ENCODE measurements around the gene CD99L2. TPM values are rescaled to one million over a fixed set of nuclear protein-coding genes. Genes with fewer than 3 reads are reported as not detected.

Gene CD99L2
- total and polyA plus RNA-seq, 2 of the 8 experiments (the other 6 are each of a cell fraction or from before 2014, with no cell fraction given): 8.0 to 8.5 TPM

DNA sequence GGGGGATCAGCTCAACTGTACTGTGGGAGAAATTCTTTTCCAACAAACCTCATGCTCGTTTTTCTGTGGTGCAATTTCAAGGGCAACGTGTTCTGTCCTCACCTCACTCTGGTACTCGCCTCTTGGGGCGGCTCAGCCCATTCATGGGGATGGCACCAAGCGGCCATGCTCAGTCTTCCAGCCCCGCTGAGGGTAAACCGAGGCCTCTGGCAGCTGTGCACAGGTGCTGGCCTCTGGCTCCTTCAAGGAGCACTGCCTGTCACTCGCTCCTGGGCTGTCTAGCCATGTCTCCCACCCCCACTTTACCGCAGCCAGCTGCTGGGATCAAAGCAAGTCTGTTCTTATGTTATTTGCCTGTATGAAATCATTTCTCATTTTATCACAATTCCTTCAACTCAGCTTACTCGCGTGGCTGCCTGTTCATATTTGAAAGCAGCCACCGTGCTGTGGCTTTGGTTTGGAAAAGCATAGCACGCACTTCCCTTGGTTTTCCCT lies 135.1 kb downstream of the CD99L2 start:
- peaks cover 0 to 6% (median 0%) of the 10 kb centered on the region in 4 experiments; a peak in 1 of 8 replicates for H3K36me3 ChIP-seq (ENCODE audit: control insufficient read depth in 2 of 4, insufficient read depth in 4 of 4, low read length in 3 of 4)
- CTCF ChIA-PET (ENCODE audit: partially characterized antibody): interaction anchor here (0.7 to 3.1 kb wide), 2 partner anchors 257 to 319 kb away, joined by 3 to 11 read pairs; no protein-coding TSS in a partner anchor
- no peak overlapping the region for H3K4me2 ChIP-seq (ENCODE audit: insufficient read depth in 1 of 2, low read depth in 2 of 2, low read length in 2 of 2)
- H3K14ac ChIP-seq (ENCODE audit: insufficient read length): no peak overlapping the region
- DNase-seq (ENCODE audit: low read depth in 1 of 2, low spot score in 2 of 2) (no peak), FAIRE-seq (no peak)
- WGBS, 2 experiments (ENCODE audit: extremely low coverage in 1 of 2, insufficient coverage in 1 of 2, insufficient read length in 1 of 2, insufficient replicate concordance in 2 of 2, low coverage in 1 of 2, low lambda C conversion rate in 2 of 2, missing lambda C conversion rate in 1 of 2): 92% methylated on average over 11 of the region's 13 CpGs; no CpG with 5 or more reads in 1 of the 2 experiments
- H2BK12ac ChIP-seq (ENCODE audit: low read depth, low read length): no peak overlapping the region
- no peak overlapping the region for H2BK20ac ChIP-seq (ENCODE audit: low read length)
- no peak overlapping the region for H2BK5ac ChIP-seq (ENCODE audit: low read depth, low read length)
- H3K23ac ChIP-seq (ENCODE audit: insufficient read length): no peak overlapping the region
- H4K8ac ChIP-seq (ENCODE audit: extremely low read depth, insufficient read depth, low read length): no peak overlapping the region
- no peak overlapping the region for H4K5ac ChIP-seq (ENCODE audit: insufficient read length, low read depth, low read length)
- H3K79me1 ChIP-seq (ENCODE audit: low read depth, low read length): no peaks in the 10 kb centered on the region
- H3K18ac ChIP-seq (ENCODE audit: extremely low read depth, low read length): no peak overlapping the region
- no peak overlapping the region for H3K9ac ChIP-seq (replicated peaks in 1 of 4; ENCODE audit: extremely low read depth in 1 of 4, low read depth in 3 of 4, low read length in 3 of 4)
- peaks cover 0 to 12% (median 3%) of the 10 kb centered on the region in 4 experiments; a peak in 4 of 7 replicates for H3K4me1 ChIP-seq (replicated peaks in 1 of 4; ENCODE audit: control insufficient read depth in 3 of 4, insufficient read depth in 4 of 4, low read length in 3 of 4)
- no peaks in the 10 kb centered on the region for H3K79me2 ChIP-seq (ENCODE audit: control insufficient read depth in 1 of 2, insufficient read depth in 2 of 2, low read length in 2 of 2)
- H2BK15ac ChIP-seq (ENCODE audit: low read length): no peak overlapping the region
- H3K27ac ChIP-seq (ENCODE audit: low read depth, low read length): no peak overlapping the region
- no peak overlapping the region for H2BK120ac ChIP-seq (replicated peaks; ENCODE audit: low read depth, low read length)
- no peak overlapping the region for H2AFZ ChIP-seq (ENCODE audit: low read length)
- no peak overlapping the region for H2AK5ac ChIP-seq (ENCODE audit: low read depth, low read length)
- no peaks in the 10 kb centered on the region for H3K9me3 ChIP-seq (ENCODE audit: insufficient read depth in 2 of 2, low read depth in 1 of 2, low read length in 1 of 2)
- no peak overlapping the region for H3K56ac ChIP-seq (replicated peaks; ENCODE audit: insufficient read length, low read depth, low read length)
- POLR2A ChIA-PET (ENCODE audit: partially characterized antibody): interaction anchor here (0.9 to 1.4 kb wide), 2 partner anchors 222 to 289 kb away, joined by 3 read pairs; no protein-coding TSS in a partner anchor
- no peaks in the 10 kb centered on the region for H3K27me3 ChIP-seq (replicated peaks in 1 of 4; ENCODE audit: control insufficient read depth in 3 of 4, extremely low read depth in 1 of 4, insufficient read depth in 3 of 4, low read length in 3 of 4)
- H3K23me2 ChIP-seq (ENCODE audit: low read depth, low read length): no peaks in the 10 kb centered on the region
- H3K4me3 ChIP-seq (ENCODE audit: extremely low read depth in 1 of 4, insufficient read depth in 2 of 4, low read depth in 3 of 4, low read length in 4 of 4): no peak overlapping the region
- peaks cover 0 to 2% of the 10 kb centered on the region in 2 experiments for H4K20me1 ChIP-seq (replicated peaks in 1 of 2; ENCODE audit: control insufficient read depth in 1 of 2, insufficient read depth in 2 of 2, low read length in 2 of 2)
- no peak overlapping the region for H4K91ac ChIP-seq (replicated peaks; ENCODE audit: insufficient read length, low read length)
- H3K4ac ChIP-seq (replicated peaks; ENCODE audit: insufficient read length, low read depth, low read length): no peak overlapping the region
- no peak for TF ChIP-seq BRCA1 (IDR thresholded peaks at IDR 0.05; ENCODE audit: low read depth, low read length)
- TF ChIP-seq CBX5 (IDR thresholded peaks at IDR 0.05; ENCODE audit: low read depth, low read length): no peak
- TF ChIP-seq, protein P1, sequence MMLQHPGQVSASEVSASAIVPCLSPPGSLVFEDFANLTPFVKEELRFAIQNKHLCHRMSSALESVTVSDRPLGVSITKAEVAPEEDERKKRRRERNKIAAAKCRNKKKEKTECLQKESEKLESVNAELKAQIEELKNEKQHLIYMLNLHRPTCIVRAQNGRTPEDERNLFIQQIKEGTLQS (IDR thresholded peaks at IDR 0.05; ENCODE audit: insufficient read depth, low read depth, low read length): no peak
